CD4-positive, alpha-beta T cell treated with Interleukin-10 for 1 hour (primary cell): ENCODE data around the gene RGS9.
"Not testable (repeated sequence)": the region's sequence is repeated elsewhere in the genome, so short reads cannot be mapped to it uniquely, and the experiment has no call there.

Source experiments
- DNase-seq: peaks from one replicate; pipeline ENCODE4 v3.0.0-alpha.2; 2020

Gene RGS9

DNA sequence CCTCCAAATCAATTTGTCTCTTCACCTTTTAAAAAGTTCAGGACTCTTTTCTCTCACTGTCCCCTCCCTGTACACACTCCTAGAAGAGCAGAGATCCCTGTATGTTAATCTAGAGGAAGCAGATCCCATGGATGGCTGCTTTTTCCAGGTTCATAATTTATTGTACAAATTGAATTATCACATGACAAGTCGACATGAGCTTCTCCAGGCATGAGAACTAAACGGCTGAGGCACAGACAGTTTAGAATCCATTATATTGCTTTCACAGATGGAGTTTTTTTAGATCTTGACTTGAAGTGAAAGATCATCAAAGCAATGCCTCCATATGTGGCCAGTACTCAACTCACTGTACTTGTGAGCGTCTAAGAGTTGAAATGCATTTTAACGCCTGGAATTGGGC, 47.9 kb downstream of the RGS9 start:
- DNase-seq = no peak

DNA sequence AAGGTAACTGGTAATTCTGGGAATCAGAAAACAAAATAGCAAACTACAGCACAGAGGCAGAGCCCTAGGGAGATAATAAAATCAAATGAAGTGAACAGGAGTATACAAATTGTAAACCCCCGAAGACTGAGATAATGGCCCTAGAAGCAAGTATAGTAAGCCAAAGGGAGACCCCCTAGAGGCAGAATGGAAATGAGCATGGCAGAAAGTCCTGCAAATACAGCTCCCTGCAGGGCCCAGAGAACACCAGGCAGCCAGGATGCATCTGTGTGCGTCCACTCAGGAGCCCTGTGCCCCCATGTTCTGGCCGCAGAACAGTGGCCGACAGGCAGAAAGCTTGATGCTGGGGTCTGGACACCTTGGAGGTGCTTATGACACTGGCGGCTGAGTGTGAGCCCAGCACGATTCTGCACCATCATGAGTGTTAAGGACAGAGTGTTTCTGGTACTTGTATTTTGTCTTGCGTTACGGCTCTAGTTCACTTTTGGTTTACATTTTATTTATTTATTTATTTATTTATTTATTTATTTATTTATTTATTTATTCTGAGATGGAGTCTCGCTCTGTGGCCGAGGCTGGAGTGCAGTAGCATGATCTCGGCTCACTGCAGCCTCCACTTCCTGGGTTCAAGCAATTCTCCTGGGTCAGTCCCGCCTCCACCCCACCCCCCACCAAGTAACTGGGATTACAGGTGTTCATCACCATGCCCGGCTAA, 48.7 kb downstream of the RGS9 start:
- no peak for DNase-seq

DNA sequence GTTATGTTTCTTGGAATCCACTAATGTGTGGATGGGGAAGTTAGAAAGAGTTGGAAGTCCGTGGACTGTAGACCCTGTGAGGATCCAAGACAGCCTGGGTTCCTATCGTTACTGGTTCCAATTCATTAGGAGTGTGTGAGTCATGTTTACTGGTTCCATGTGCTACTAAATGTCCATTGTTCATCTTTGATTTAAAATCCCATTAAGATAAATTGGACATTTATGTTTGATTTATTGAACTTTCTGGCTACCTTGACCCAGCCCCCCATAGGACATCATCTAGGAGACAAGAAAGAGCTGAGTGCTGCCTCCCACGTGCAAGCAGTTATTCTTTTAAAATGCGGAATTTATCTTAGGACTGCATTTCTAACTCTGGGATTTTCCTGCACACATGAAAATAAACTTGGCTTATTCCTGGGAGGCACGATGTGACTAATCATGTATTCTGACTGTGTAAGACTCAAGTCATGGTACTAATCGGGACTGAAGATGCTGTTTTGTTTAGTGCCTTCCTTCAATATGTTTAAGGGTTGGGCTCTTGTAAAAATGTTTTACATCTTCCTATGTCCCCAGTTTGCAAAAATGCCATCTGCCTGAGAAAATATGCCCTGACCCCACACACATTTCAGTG, 53.4 kb downstream of the RGS9 start:
- no peak for DNase-seq

DNA sequence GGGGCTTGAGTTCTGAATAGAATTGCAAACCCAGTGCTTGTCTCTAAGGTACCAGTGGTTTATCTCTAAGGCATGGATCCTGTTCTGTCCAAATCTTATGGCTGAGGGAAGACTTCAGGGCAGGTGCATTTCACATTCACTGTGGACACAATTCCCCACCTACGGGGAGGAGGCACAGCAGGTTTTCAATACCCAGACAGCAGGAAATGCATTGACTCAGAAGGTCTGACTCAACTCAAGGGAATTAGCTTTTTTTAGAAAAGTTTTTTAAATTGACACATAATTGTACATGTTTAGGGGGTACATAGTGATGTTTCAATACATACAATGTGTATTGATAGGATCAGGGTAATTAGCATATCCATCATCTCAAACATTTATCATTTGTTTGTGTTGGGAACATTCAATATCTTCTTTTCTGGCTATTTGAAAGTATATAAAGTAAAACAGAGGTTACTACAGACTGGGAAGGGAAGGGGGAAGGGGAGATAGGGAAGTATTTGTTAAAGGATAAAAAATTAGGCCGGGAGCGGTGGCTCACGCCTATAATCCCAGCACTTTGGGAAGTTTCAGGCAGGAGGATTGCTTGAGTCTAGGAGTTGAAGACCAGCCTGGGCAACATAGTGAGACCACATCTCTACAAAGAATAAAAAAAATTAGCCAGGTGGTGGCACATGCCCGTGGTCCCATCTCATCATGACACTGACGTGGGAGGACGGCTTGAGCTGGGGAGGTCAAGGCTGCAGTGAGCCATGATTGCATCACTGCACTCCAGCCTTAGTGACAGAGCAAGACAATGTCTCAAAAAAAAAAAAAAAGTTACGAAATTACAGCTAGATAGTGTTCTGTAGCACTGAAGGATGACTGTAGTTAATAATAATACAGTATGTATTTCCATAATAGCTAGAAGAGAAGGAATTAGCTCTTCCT, 54.9 kb downstream of the RGS9 start:
- no peak for DNase-seq

DNA sequence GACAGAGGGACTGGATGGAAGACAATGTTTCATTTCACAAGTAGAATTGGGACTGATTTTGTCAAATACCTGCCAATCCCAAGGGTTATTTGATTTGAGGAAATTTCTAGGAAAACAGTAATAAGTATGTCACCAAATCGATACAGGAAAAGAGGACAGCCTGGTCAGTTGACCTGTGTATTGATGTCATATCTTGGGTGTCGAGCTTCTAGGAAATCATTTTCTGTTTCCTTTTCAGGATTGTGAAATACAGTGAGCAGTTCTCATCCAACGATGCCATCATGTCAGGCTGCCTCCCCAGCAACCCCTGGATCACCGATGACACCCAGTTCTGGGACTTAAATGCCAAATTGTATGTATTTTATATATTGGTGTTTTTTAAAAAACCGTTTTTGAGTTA, 56.1 kb downstream of the RGS9 start:
- no peak for DNase-seq

DNA sequence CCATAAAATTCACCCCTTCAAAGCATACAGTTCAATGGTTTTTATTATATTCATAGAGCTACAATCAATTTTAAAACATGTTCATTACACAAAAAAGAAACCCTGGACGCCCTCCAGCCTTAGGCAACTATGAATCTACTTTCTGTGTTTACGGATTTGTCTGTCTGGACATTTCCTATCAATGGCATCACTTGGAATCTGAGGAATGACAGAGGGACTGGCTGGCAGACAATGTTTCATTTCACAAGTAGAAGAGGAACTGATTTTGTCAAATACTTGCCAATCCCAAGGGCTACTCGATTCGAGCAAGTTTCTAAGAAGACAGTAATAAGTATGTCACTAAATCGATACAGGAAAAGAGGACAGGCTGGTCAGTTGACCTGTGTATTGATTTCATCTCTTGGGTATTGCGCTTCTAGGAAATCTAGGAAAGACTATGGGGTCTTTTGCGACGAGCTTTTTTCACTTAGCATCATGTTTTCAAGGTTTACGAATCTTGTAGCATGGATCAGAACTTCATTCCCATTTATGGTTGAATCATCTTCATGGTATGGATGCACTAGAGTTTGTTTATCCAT, 56.6 kb downstream of the RGS9 start:
- DNase-seq = no peak

DNA sequence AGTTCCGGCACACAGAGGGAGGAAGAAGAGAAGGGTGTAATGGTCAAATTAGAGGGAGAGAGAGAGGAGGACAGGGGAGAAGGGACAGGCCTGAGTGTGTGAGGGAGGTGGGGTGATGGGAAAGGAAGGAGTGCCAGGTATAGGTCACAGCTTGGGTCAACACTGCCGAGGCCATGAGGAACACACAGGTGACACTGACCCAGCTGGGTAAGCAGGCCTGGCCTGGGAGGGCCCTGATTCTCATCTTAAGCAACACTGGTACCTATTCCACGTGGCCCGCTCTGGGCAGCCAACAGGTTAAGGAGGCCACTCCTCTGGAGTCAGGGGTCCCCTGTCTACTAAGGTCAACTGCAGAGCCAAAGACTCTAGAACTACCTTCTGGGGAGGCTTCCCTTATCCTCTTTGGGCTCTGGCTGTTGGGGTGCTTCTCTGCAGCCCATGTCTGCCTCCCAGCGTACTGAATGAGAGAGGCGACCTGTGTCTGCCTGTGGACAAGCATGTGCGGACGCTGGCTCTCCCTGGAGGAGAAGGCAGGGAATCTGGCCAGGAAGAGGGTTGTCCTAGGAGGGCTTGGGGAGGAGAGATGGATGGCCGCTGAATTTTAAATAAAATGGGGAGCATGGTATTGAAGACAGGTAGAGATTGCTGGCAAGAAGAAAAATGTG, 57.6 kb downstream of the RGS9 start:
- no peak for DNase-seq

DNA sequence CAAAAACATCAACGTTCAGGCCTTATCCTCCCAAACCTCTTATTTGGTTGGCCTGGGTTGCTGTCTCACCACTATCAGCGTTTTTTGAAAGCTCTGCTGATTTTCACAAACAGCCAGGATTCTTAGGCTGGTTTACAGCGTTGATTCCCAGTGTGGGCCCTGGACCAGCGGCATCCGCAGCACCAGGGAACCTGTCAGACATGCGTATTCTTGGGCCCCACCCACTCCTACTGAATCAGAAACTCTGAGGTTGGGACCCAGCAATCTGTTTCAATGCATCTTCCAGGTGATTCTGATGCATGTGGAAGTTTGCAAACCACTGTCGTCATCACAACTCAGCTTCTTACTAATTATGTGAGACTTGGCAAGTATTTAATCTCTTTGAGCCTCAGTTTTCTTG, 58.5 kb downstream of the RGS9 start:
- DNase-seq = no peak

DNA sequence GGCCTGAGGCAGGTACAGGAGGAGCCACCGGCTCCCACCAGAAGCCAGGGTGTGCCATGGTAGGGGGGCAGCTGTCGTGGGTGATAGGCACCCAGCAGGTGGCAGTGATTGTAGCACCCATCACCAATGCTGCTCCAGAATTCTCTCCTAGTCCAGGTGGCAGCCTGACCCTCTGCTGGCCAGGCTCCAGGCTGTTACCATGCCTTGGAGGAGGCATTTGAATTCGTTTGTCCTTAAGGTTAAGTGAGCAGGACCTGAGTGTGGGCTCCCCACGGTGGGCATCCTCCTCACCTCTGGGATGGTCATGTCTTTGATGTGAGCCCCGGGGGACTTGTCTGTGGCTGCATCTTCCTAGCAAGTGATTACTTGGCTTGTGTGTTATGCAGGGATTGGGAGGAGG, 59.4 kb downstream of the RGS9 start:
- DNase-seq = no peak

DNA sequence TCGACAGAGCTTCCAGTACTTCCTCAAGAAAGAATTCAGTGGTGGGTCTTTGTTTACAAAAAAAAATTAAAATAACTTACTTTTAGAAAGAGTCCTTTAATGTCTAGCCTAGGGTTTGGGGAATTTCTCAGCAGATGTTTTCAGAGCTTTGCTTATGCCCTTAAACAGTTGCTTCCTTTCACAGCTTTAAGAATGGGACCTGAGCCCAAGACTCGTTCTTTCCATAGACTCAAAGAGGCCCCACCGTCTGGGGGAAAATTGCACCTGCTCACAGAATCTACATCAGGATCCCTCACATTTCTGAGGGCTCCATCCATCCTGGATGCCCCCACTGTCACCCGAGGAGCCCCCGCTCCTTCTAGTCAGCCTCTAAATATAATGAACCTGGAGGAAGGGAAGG, 60.0 kb downstream of the RGS9 start:
- DNase-seq = no peak

DNA sequence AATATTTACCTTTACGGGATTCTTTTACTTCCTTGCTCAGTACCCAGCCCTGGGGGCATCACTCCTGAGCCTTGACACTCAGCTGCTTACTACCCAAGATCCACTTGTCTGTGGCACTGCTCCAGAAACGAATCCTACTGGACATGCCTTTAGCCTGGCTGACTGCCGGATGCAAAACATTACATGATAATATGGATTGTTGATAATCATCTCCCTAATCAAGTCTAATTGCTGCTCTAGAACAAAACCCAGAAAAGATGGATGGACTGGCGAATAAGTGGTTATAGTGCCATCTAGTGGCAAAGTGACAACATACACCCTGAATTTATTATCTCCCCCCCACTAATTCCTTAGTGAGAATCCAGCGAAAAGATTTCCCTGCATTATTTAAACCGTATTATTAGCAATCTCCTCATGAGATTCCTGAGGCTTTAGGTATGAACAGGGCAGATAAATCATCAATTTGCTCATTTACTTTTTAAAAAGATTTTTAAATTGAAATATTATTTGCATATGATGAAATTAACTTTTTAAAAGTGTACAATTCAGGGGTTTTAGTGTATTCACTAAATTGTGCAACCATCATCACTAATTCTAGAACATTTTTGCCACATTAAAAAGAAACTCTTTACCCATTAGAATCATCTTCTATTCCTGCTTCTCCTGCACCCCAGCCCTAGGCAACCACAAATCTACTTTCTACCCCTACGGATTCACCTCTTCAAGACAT, 61.6 kb downstream of the RGS9 start:
- DNase-seq = peak; percentile 69

DNA sequence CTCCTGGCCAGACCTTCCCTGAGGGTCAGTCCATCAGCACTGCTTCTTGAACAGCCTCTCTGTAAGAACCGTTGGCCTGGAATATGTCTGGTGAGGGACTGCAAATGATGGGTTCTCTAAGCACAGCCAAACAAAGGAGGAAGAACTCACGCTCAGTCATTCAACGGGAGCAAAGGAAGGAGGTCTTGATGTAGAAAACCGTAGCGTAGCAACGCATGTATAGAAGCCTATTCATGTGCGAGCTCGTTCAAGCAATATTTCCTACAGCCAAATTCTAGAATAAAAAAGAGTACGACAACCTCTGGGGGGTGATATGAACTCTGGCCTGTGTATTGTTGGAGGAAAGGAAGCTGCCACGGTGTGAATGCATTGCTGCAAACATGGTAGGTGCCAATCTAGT, 64.2 kb downstream of the RGS9 start:
- no peak for DNase-seq

DNA sequence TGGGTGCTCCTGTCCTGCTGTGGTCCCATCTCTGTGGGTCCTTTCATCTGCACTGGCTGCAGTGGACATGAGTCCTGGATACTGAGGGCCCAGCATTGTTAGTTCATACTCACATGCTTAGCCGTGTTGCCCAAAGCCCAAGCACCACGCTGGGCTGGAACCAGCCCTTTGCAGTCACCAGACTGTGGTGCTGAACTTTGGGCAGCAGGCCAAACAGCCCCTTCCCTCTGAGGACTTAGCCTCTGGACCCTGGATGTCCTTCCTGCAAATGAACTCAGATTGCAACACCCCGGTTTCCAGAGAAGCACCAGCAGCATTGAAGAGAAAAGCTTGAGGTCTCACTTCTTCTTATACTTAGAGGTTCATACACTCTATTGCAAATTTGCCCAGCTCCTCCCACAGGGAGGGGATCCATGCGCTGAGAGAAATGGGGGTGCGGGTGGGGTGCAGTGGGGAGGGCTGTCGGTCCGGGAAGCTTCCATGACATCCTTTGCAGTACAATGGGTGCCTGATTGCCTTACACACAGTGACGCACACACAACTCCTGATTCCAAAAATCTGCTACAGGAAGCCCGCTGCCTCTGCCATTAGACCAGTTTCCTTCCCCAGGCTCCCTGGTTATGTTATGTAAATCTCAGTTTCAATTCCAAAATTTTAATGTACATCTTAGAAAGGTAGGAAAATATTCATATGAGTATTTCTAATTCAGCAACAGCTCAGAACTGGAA, 65.8 kb downstream of the RGS9 start:
- DNase-seq = no peak

DNA sequence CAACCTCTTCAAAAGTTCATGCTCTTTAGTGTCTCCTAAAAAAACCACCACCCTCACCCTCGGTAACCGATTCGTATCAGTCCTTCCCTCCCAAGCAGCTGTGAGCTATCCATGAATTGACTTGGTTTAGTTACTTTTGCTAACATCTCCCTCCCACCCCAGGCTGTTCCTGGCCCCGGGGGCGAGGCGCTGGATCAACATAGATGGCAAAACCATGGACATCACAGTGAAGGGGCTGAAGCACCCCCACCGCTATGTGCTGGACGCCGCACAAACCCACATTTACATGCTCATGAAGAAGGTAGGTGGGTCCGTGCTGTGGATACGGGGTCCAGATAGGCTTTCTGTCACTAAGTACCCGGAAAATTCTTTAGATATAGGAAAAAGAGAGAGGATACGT, 66.8 kb downstream of the RGS9 start:
- no peak for DNase-seq

DNA sequence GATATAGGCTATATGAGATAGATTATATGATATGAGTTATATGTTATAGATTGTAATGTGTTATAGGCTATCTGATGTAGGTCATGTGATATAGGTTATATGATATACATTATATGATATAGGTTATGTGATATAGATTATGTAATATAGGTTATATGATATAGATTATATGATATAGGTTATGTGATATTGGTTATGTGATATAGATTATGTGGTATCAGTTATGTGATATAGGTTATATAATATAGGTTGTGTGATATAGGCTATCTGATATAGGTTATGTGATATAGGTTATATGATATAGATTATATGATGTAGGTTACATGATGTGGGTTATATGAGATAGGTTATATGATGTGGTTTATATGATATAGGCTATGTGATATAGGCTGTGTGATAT, 68.5 kb downstream of the RGS9 start:
- DNase-seq = no peak

DNA sequence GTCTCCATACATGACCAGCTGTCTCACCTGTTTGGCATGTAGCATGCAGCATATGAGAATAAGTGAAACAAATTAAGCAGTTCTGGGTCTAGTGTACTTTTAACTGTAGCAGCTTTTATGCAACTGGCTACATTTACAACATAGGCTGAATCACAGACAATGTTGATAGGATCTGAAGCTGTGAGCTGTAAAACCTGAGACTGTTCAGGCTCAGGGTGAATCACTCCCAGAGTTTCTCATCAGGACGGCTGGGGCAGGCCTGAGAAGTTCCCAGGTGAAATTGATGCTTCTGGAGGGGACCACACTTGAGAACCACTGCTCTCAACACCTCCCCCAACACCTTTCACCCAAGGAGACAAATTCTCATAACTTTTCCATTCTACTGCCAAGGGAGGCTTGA, 70.3 kb downstream of the RGS9 start:
- not testable (repeated sequence) for DNase-seq

DNA sequence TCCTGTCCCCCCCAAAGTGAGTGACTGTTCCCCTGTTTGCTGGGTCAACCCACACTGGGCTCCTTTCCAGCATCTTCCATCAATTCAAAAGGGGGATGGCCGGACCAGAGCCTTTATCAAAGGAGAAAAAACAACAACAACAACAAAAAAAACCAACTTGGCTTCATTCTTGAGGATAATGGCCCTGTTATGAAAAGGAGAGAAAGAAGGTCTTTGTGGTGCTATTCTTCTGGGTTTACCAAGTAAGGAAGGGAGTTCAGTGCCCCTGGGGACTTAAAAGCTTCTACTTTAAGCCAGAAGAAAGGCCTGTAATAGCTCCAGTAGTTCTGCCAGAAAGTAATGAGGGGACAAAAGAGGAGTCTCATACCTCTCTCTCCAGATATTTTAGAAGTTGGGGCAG, 71.5 kb downstream of the RGS9 start:
- no peak for DNase-seq

DNA sequence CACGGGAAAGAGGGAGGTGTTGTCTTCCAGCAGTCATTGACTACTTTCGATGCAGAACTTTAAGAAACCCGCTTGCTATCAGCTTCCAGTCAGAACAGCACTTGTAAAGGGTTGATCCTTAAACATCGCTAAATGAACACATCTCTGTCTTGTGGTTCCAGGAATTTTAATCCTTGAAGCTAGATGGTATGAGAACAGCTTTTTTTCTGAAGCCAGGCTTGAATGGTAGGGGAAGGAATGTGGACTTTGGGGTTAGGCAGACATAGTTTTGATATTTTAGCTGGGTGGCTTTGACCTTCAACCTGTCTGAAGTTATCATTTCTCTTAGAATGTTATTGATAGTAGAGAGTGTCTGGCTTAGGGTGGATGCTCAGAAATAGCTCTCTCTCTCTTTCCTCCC, 81.1 kb downstream of the RGS9 start:
- DNase-seq = no peak

DNA sequence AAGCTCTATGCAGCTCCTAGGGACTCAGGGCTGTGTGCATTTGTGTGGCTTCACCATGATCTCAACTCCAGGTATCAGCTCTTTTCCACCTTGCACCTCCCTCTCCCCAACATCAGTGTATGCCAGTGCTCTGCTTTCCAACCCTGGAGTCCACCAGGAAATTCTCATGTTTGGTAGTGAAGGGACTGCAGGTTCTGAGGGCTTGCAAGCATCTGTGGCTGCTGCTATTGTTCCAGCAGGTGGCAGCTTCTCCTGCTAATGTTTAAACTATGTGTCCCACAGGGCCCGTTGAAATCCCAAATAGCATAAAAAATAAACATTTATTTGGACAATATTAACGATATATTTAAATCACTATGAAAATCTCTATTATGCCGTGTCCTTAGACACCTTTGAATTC, 82.0 kb downstream of the RGS9 start:
- no peak for DNase-seq

DNA sequence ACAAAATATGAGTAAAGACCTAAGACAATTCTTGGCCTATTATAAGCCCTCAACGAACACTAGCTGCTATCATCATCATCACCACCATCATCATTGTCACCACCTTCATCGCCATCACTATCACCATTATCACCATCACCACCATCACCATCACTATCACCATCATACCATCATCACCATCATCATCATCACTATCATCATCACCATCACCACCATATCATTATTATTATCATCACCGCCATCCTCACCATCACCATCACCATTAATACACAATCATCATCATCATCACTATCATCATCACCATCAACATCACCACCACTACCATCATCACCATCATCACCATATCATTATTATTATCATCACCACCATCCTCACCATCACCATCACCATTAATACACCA, 82.5 kb downstream of the RGS9 start:
- no peak for DNase-seq

DNA sequence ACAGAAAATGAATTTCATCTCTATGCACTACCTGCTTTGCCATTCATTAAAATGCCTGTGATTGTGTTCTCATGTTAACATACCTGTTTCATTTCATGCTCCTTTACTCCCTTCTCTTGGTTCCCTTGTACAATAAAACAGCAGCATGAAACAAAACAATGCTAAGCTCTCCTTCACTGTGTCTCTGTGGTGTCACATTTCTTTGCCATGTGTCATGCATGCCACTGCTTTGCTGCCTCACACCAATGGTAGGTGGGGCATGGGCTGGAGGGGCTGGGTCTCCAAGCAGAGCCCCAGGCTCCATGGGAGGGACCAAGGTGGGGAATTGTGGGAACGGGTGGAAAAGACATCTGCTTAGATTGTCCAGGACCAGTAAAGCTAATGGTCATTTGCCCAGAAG, 83.6 kb downstream of the RGS9 start:
- no peak for DNase-seq
